Measurements from ENCODE around the gene GPANK1.

DNA sequence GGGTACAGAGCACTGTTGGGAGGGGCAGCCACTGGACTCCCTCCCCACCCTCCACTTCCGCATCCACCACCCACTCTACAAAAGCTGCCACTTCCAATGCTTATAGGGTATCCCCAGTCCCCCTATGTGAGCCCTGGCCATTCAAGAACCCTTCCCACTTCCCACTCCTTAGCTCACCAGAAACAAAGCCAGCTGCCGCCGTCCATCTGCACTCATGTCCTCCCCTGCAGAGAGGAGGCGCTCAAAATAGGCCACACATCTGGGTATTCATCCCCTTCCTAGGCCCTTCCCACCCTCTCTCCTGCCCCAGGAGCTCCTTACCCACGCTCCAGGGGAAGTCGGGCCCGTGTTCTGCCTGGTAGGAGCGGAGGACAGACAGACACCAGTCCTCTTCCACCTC is 22.5 kb upstream of the GPANK1 start:
- TF ChIP-seq, protein P1, sequence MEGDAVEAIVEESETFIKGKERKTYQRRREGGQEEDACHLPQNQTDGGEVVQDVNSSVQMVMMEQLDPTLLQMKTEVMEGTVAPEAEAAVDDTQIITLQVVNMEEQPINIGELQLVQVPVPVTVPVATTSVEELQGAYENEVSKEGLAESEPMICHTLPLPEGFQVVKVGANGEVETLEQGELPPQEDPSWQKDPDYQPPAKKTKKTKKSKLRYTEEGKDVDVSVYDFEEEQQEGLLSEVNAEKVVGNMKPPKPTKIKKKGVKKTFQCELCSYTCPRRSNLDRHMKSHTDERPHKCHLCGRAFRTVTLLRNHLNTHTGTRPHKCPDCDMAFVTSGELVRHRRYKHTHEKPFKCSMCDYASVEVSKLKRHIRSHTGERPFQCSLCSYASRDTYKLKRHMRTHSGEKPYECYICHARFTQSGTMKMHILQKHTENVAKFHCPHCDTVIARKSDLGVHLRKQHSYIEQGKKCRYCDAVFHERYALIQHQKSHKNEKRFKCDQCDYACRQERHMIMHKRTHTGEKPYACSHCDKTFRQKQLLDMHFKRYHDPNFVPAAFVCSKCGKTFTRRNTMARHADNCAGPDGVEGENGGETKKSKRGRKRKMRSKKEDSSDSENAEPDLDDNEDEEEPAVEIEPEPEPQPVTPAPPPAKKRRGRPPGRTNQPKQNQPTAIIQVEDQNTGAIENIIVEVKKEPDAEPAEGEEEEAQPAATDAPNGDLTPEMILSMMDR (IDR thresholded peaks at IDR 0.05) = no peak
- TF ChIP-seq POLR2A (IDR thresholded peaks at IDR 0.05) = no peak
